Neural progenitor cell (in vitro differentiated cells): ENCODE results near the gene GPRIN2.

Experiments used
- CTCF ChIP-seq: fragments of 200-600 bp; sonication (generic); IDR thresholded peaks from 2 replicates; pipeline ENCODE4 v1.5.1; 2017; ENCODE audit warnings: antibody characterized with exemption, mild to moderate bottlenecking
- EZH2 ChIP-seq: fragments of 200-600 bp; sonication (generic); IDR thresholded peaks from 2 replicates; pipeline ENCODE4 v1.6.1; 2017; ENCODE audit warnings: antibody characterized with exemption, mild to moderate bottlenecking, moderate library complexity

- TF ChIP-seq CTCF (peak; percentile 8), EZH2 (no peak)
Measured at GRCh38 chr10:46555713-46556514, 544 bp downstream of the GPRIN2 start.
